Parathyroid adenoma (tissue), 2 donors: Measurements from ENCODE around the gene EIF4E3.

Source experiments
- H2AFZ ChIP-seq: fragments of 300-600 bp; sonication (generic); one replicate; pipeline ENCODE4 v1.7.0; 2017; ENCODE audit warnings: antibody characterized with exemption, mild to moderate bottlenecking
- H3K27ac ChIP-seq: fragments of 300-600 bp; sonication (generic); one replicate; pipeline ENCODE4 v1.7.0; 2017
- H3K27me3 ChIP-seq: fragments of 300-600 bp; sonication (generic); one replicate; pipeline ENCODE4 v1.7.0; 2017; ENCODE audit warnings: low read length; ENCODE audit not compliant: control insufficient read depth, insufficient read depth
- H3K36me3 ChIP-seq: fragments of 300-600 bp; sonication (generic); one replicate; pipeline ENCODE4 v1.7.0; 2017; ENCODE audit warnings: low read length; ENCODE audit not compliant: control insufficient read depth, insufficient read depth
- H3K4me1 ChIP-seq: fragments of 300-600 bp; sonication (generic); one replicate; pipeline ENCODE4 v1.7.0; 2017; ENCODE audit warnings: control low read depth
- H3K4me2 ChIP-seq: fragments of 300-600 bp; sonication (generic); one replicate; pipeline ENCODE4 v1.7.0; 2017; ENCODE audit warnings: low read length
- H3K4me3 ChIP-seq: fragments of 300-600 bp; sonication (generic); one replicate; pipeline ENCODE4 v1.7.0; 2017; ENCODE audit warnings: low read depth, low read length
- H3K79me2 ChIP-seq: fragments of 300-600 bp; sonication (generic); one replicate; pipeline ENCODE4 v1.7.0; 2017; ENCODE audit warnings: control low read depth
- H3K9ac ChIP-seq: fragments of 300-600 bp; sonication (generic); one replicate; pipeline ENCODE4 v1.7.0; 2017; ENCODE audit warnings: mild to moderate bottlenecking
- H3K9me3 ChIP-seq: fragments of 300-600 bp; sonication (generic); one replicate; pipeline ENCODE4 v1.7.0; 2017; ENCODE audit warnings: low read length; ENCODE audit not compliant: control insufficient read depth
- CTCF ChIP-seq: fragments of 300-600 bp; sonication (generic); IDR thresholded peaks from one replicate; pipeline ENCODE4 v1.7.0; 2017; ENCODE audit warnings: antibody characterized with exemption, mild to moderate bottlenecking
- donor health status: primary hyperparathyroidism.

EIF4E3 gene

GRCh38 chr3:71655061-71655460 is 70.1 kb downstream of the EIF4E3 start:
- Histone ChIP-seq H3K27ac (no peak overlapping the region), H3K9ac (no peak overlapping the region), H3K36me3 (no peaks in the 10 kb centered on the region), H3K4me3 (no peak overlapping the region), H3K79me2 (no peaks in the 10 kb centered on the region), H3K4me2 (no peak overlapping the region), H2AFZ (no peak overlapping the region), H3K27me3 (no peaks in the 10 kb centered on the region), H3K9me3 (no peaks in the 10 kb centered on the region), H3K4me1 (peaks cover 10% of the 10 kb centered on the region)
- no peak for TF ChIP-seq CTCF

DNA sequence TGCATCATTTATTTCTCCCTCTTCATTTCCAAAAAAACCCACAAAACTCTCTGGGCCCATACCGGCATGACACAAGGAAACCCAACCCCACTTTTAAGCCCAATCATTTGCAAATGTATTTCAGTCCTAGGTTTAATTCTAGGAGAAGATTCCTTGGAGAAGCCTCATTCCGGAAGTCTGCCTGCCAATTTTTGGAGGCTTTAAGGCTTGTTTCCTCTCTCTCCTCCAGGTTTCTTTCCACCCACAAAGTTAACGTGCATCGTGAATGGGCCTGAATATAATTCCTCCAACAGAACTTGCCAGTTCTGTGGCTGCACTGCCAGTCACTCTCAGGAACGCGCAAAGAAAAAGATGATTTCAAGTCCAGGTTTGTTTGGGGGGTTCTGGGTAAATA is 71.8 kb downstream of the EIF4E3 start:
- TF ChIP-seq CTCF, result no peak
- Histone ChIP-seq H3K27me3 (no peaks in the 10 kb centered on the region), H3K27ac (no peak overlapping the region), H3K79me2 (no peaks in the 10 kb centered on the region), H3K36me3 (no peaks in the 10 kb centered on the region), H3K4me3 (no peak overlapping the region), H3K4me1 (peaks cover 9% of the 10 kb centered on the region), H3K4me2 (no peak overlapping the region), H2AFZ (no peak overlapping the region), H3K9me3 (no peaks in the 10 kb centered on the region), H3K9ac (no peak overlapping the region)

DNA sequence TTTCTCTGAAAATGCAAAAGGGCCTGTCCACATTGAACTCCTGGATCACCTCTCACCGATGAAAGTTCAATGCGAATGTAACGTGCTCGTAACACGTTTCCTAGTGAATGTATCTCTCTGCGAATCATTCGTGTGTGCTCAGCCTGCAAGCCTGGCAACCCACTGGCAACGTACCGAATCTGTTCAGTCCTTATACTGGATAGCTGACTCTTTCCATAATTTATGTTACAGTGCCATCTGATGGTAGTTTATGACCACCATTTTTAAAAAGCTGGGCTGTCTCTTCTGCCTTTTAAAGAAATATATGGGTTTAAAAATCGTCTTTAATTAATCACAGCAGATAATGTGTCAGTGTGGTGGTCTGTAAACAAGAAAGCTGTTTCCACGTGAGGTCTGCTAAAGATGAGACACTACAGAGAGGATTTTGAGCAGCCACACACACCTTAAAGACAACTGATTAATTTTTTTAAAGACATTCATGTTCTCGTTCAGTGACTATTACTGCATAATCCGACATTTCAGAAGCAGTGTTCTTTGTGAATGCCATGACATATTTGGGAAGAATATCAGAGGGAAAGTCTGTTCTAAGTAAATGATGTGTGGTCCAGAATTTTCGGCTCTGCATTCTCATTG is 72.3 kb downstream of the EIF4E3 start:
- TF ChIP-seq CTCF, result peak; percentile 34

GRCh38 chr3:71651625-71652024 is 73.6 kb downstream of the EIF4E3 start:
- no peaks in the 10 kb centered on the region for H3K79me2 ChIP-seq
- H3K4me1 ChIP-seq, result no peaks in the 10 kb centered on the region
- no peaks in the 10 kb centered on the region for H3K36me3 ChIP-seq
- H3K27ac ChIP-seq, result no peak overlapping the region
- H3K9me3 ChIP-seq, result no peaks in the 10 kb centered on the region
- H3K27me3 ChIP-seq, result no peaks in the 10 kb centered on the region
- H2AFZ ChIP-seq, result no peak overlapping the region
- no peak overlapping the region for H3K4me2 ChIP-seq
- H3K4me3 ChIP-seq, result no peak overlapping the region
- no peak for TF ChIP-seq CTCF
- H3K9ac ChIP-seq, result no peak overlapping the region

More for the DNA sequence above, 72.3 kb downstream of the EIF4E3 start:
- H3K9me3 ChIP-seq, result no peaks in the 10 kb centered on the region
- H3K27me3 ChIP-seq, result no peaks in the 10 kb centered on the region
- peaks cover 5% of the 10 kb centered on the region for H3K4me1 ChIP-seq
- H3K36me3 ChIP-seq, result no peaks in the 10 kb centered on the region
- H2AFZ ChIP-seq, result peak overlapping the region; percentile 34
- H3K9ac ChIP-seq, result no peak overlapping the region
- H3K4me3 ChIP-seq, result no peak overlapping the region
- no peak overlapping the region for H3K4me2 ChIP-seq
- H3K79me2 ChIP-seq, result no peaks in the 10 kb centered on the region
- no peak overlapping the region for H3K27ac ChIP-seq

DNA sequence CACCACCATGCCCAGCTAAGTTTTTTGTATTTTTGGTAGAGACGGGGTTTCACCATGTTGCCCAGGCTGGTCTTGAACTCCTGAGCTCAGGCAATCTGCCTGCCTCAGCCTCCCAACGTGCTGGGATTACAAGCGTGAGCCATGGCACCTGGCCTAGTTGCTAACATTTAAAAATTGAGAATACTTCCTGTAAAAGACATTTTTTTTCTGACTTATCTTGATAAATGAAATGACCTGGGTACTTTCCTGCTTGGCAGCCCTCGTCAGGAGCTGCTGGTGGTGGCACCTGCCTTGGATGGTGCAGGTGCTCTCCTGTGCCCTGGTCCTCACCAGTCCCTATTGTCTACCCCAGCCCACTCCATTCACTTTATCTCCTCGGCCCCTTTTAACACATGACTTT is 74.8 kb downstream of the EIF4E3 start:
- no peak overlapping the region for H3K9ac ChIP-seq
- no peaks in the 10 kb centered on the region for H3K9me3 ChIP-seq
- no peaks in the 10 kb centered on the region for H3K27me3 ChIP-seq
- H3K36me3 ChIP-seq, result no peaks in the 10 kb centered on the region
- no peak overlapping the region for H3K4me3 ChIP-seq
- H3K79me2 ChIP-seq, result no peaks in the 10 kb centered on the region
- no peak for TF ChIP-seq CTCF
- no peak overlapping the region for H2AFZ ChIP-seq
- no peak overlapping the region for H3K27ac ChIP-seq
- H3K4me2 ChIP-seq, result no peak overlapping the region
- H3K4me1 ChIP-seq, result no peaks in the 10 kb centered on the region
